H9 (cell line): ENCODE data around the gene NUDT3. TPM values are rescaled to one million over a fixed set of nuclear protein-coding genes. Genes with fewer than 3 reads are reported as not detected.

Source experiments
- DNase-seq: peaks from one replicate; pipeline ENCODE4 v3.0.0-alpha.2; 2017
- H2AFZ ChIP-seq: one replicate; pipeline ENCODE4 v1.6.1; 2013; ENCODE audit warnings: mild to moderate bottlenecking, low read length, control low read depth, moderate library complexity
- H2AK5ac ChIP-seq: 2 replicates; pipeline ENCODE4 v1.6.1; 2013; ENCODE audit warnings: low read length, control low read depth, mixed read lengths; ENCODE audit not compliant: insufficient read length
- H2BK120ac ChIP-seq: one replicate; pipeline ENCODE4 v1.6.1; 2013; ENCODE audit warnings: low read depth, mild to moderate bottlenecking, low read length, control low read depth, inconsistent platforms; ENCODE audit not compliant: poor library complexity, severe bottlenecking
- H2BK12ac ChIP-seq: 2 replicates; pipeline ENCODE4 v1.6.1; 2013; ENCODE audit warnings: low read length, control low read depth, mixed read lengths, low read depth; ENCODE audit not compliant: insufficient read length
- H2BK15ac ChIP-seq: 2 replicates; pipeline ENCODE4 v1.6.1; 2013; ENCODE audit warnings: low read depth, low read length, control low read depth
- H2BK20ac ChIP-seq: one replicate; pipeline ENCODE4 v1.6.1; 2013; ENCODE audit warnings: low read depth, mild to moderate bottlenecking, low read length, control low read depth, inconsistent platforms; ENCODE audit not compliant: poor library complexity, severe bottlenecking
- H2BK5ac ChIP-seq: 2 replicates; pipeline ENCODE4 v1.6.1; 2013; ENCODE audit warnings: low read length, control low read depth, mixed read lengths; ENCODE audit not compliant: insufficient read length
- H3K14ac ChIP-seq: 2 replicates; pipeline ENCODE4 v1.6.1; 2013; ENCODE audit warnings: low read length, control low read depth; ENCODE audit not compliant: insufficient read depth
- H3K18ac ChIP-seq: 2 replicates; pipeline ENCODE4 v1.6.1; 2013; ENCODE audit warnings: low read depth, mild to moderate bottlenecking, mixed read lengths, low read length, control low read depth; ENCODE audit not compliant: insufficient read length
- H3K23ac ChIP-seq: 2 replicates; pipeline ENCODE4 v1.6.1; 2013; ENCODE audit warnings: low read length, control low read depth, mixed read lengths, low read depth; ENCODE audit not compliant: insufficient read length
- H3K23me2 ChIP-seq: 2 replicates; pipeline ENCODE4 v1.6.1; 2013; ENCODE audit warnings: low read depth, mild to moderate bottlenecking, mixed read lengths, low read length, control low read depth; ENCODE audit not compliant: insufficient read length, poor library complexity, severe bottlenecking
- H3K27ac ChIP-seq: 2 replicates; pipeline ENCODE4 v1.5.1; 2013; ENCODE audit warnings: low read length, control low read depth, mixed read lengths, low read depth; ENCODE audit not compliant: insufficient read length
- H3K27me3 ChIP-seq: 2 replicates; pipeline ENCODE4 v1.6.1; 2013; ENCODE audit warnings: low read length, control low read depth, inconsistent platforms; ENCODE audit not compliant: insufficient read depth
- H3K4ac ChIP-seq: 2 replicates; pipeline ENCODE4 v1.6.1; 2013; ENCODE audit warnings: low read depth, mild to moderate bottlenecking, control low read depth, inconsistent platforms, low read length, moderate library complexity
- H3K4me1 ChIP-seq: 2 replicates; pipeline ENCODE4 v1.6.1; 2013; ENCODE audit warnings: low read length, control low read depth, inconsistent platforms; ENCODE audit not compliant: insufficient read depth
- H3K4me2 ChIP-seq: 2 replicates; pipeline ENCODE4 v1.6.1; 2013; ENCODE audit warnings: low read length, control low read depth, mixed read lengths; ENCODE audit not compliant: insufficient read length, insufficient read depth
- H3K56ac ChIP-seq: 2 replicates; pipeline ENCODE4 v1.6.1; 2013; ENCODE audit warnings: low read depth, mild to moderate bottlenecking, mixed read lengths, low read length, control low read depth; ENCODE audit not compliant: insufficient read length
- H3K79me1 ChIP-seq: 2 replicates; pipeline ENCODE4 v1.6.1; 2013; ENCODE audit warnings: low read depth, mild to moderate bottlenecking, moderate library complexity, low read length, control low read depth, inconsistent platforms; ENCODE audit not compliant: insufficient read depth, poor library complexity, severe bottlenecking
- H3K79me2 ChIP-seq: 2 replicates; pipeline ENCODE4 v1.6.1; 2013; ENCODE audit warnings: low read length, control low read depth, inconsistent platforms; ENCODE audit not compliant: insufficient read depth
- H3K9ac ChIP-seq: 2 replicates; pipeline ENCODE4 v1.6.1; 2013; ENCODE audit warnings: low read length, control low read depth, mixed read lengths; ENCODE audit not compliant: insufficient read length; ENCODE audit errors: extremely low read depth
- H3K9me3 ChIP-seq: one replicate; pipeline ENCODE4 v1.6.1; 2013; ENCODE audit warnings: low read depth, low read length, inconsistent platforms; ENCODE audit not compliant: control insufficient read depth
- H3T11ph ChIP-seq: one replicate; pipeline ENCODE4 v1.6.1; 2013; ENCODE audit warnings: mild to moderate bottlenecking, low read length, control low read depth, inconsistent platforms
- H4K20me1 ChIP-seq: one replicate; pipeline ENCODE4 v1.6.1; 2013; ENCODE audit not compliant: control insufficient read depth, insufficient read length, insufficient read depth
- H4K5ac ChIP-seq: 2 replicates; pipeline ENCODE4 v1.6.1; 2013; ENCODE audit warnings: low read depth, mild to moderate bottlenecking, mixed read lengths, low read length, control low read depth; ENCODE audit not compliant: insufficient read length
- H4K8ac ChIP-seq: replicated peaks from 2 replicates; pipeline ENCODE4 v1.6.1; 2013; ENCODE audit warnings: low read length, control low read depth, mixed read lengths, low read depth; ENCODE audit not compliant: insufficient read length
- H4K91ac ChIP-seq: 2 replicates; pipeline ENCODE4 v1.6.1; 2013; ENCODE audit warnings: low read depth, mild to moderate bottlenecking, moderate library complexity, mixed read lengths, low read length, control low read depth; ENCODE audit not compliant: insufficient read length
- H3K27ac Mint-ChIP-seq, 3 experiments: 2 replicates in 2 of 3; 3 replicates in 1 of 3; pipeline ENCODE4 v1.8.0; 2020 to 2021; ENCODE audit warnings: mixed read lengths in 3 of 3, mild to moderate bottlenecking in 1 of 3, moderate library complexity in 1 of 3
- H3K27me3 Mint-ChIP-seq: 2 replicates; pipeline ENCODE4 v1.8.0; 2021; ENCODE audit warnings: low read depth, mild to moderate bottlenecking, moderate library complexity, mixed read lengths
- H3K36me3 Mint-ChIP-seq, 3 experiments: 2 replicates in 2 of 3; 3 replicates in 1 of 3; pipeline ENCODE4 v1.8.0; 2020 to 2021; ENCODE audit warnings: low read depth in 3 of 3, mixed read lengths in 3 of 3; ENCODE audit not compliant: insufficient read depth in 1 of 3
- H3K4me1 Mint-ChIP-seq, 2 experiments: 2 replicates each; pipeline ENCODE4 v1.8.0; 2020; ENCODE audit warnings: mixed read lengths in 2 of 2
- H3K4me3 Mint-ChIP-seq, 2 experiments: 2 replicates in 1 of 2; 3 replicates in 1 of 2; pipeline ENCODE4 v1.8.0; 2020 to 2021; ENCODE audit warnings: mild to moderate bottlenecking in 2 of 2, mixed read lengths in 2 of 2, moderate library complexity in 1 of 2
- H3K9me3 Mint-ChIP-seq, 2 experiments: 2 replicates in 1 of 2; 3 replicates in 1 of 2; pipeline ENCODE4 v1.8.0; 2020; ENCODE audit warnings: mild to moderate bottlenecking in 2 of 2, mixed read lengths in 2 of 2, moderate library complexity in 1 of 2
- WGBS: extraction: QIAGEN DNeasy Blood & Tissue Kit; methylation state at CpG from one replicate; pipeline ENCODE4 v1.1.7; 2013; ENCODE audit warnings: missing lambda C conversion rate, low lambda C conversion rate, mixed read lengths; ENCODE audit not compliant: insufficient read length; ENCODE audit errors: extremely low coverage; 5-methylcytosine and 5-hydroxymethylcytosine counted together
- total RNA-seq: library from RNA; stranded (reverse); gene quantifications from 2 replicates; pipeline ENCODE4 v1.2.1, GENCODE V29; 2021
- TF ChIP-seq, protein P1 (sequence below): fragments of 200-600 bp; sonication (generic); conservative IDR thresholded peaks from 3 replicates; pipeline ENCODE4 v1.8.0; 2021; ENCODE audit warnings: antibody characterized with exemption, mild to moderate bottlenecking

Gene NUDT3
- total RNA-seq, 1 experiment from 2014 or later = 23.6 TPM

- Histone ChIP-seq H3K4me2 (no peak overlapping the region), H2AFZ (no peak overlapping the region), H4K20me1 (no peaks in the 10 kb centered on the region), H3K23me2 (peaks cover 4% of the 10 kb centered on the region), H4K5ac (no peak overlapping the region), H2BK120ac (no peak overlapping the region), H4K91ac (no peak overlapping the region), H2BK20ac (no peak overlapping the region), H2BK12ac (no peak overlapping the region), H3K23ac (no peak overlapping the region), H3K56ac (no peak overlapping the region), H3K4ac (no peak overlapping the region), H3K79me1 (peaks cover 9% of the 10 kb centered on the region), H3K79me2 (peaks cover 28% of the 10 kb centered on the region; the same call in 1 of the 2 replicates), H2BK5ac (no peak overlapping the region), H3K18ac (no peak overlapping the region), H3K9ac (no peak overlapping the region), H2BK15ac (no peak overlapping the region), H3K9me3 (no peaks in the 10 kb centered on the region), H3K27ac (no peak overlapping the region), H3K4me1 (peaks cover 6% of the 10 kb centered on the region), H3K14ac (no peak overlapping the region), H3T11ph (no peak overlapping the region), H3K27me3 (no peaks in the 10 kb centered on the region), H4K8ac (no peak overlapping the region), H2AK5ac (no peak overlapping the region)
- Mint-ChIP-seq H3K4me1 (peaks cover 62 to 82% of the 10 kb centered on the region in 2 experiments), H3K27ac (peak overlapping the region in 2 of 3 experiments; percentile 53 to 95; a peak in 4 of 7 replicates), H3K36me3 (peaks cover 59 to 80% (median 70%) of the 10 kb centered on the region in 3 experiments), H3K4me3 (peak overlapping the region in 1 of 2 experiments; percentile 53; a peak in 3 of 5 replicates), H3K9me3 (no peaks in the 10 kb centered on the region; a peak in 1 of 5 replicates), H3K27me3 (peaks cover 5% of the 10 kb centered on the region; the same call in 1 of the 2 replicates)
- TF ChIP-seq, protein P1, sequence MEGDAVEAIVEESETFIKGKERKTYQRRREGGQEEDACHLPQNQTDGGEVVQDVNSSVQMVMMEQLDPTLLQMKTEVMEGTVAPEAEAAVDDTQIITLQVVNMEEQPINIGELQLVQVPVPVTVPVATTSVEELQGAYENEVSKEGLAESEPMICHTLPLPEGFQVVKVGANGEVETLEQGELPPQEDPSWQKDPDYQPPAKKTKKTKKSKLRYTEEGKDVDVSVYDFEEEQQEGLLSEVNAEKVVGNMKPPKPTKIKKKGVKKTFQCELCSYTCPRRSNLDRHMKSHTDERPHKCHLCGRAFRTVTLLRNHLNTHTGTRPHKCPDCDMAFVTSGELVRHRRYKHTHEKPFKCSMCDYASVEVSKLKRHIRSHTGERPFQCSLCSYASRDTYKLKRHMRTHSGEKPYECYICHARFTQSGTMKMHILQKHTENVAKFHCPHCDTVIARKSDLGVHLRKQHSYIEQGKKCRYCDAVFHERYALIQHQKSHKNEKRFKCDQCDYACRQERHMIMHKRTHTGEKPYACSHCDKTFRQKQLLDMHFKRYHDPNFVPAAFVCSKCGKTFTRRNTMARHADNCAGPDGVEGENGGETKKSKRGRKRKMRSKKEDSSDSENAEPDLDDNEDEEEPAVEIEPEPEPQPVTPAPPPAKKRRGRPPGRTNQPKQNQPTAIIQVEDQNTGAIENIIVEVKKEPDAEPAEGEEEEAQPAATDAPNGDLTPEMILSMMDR = no peak
- WGBS = no CpG with 5 or more reads among the region's 5 CpGs
- DNase-seq = no peak
Observed at GRCh38 chr6:34243131-34243771, 149.2 kb downstream of the NUDT3 start.
